SH-SY5Y (cell line): ENCODE measurements around the gene MTA1.

ENCODE experiments used
- GATA2 ChIP-seq: IDR thresholded peaks from 2 replicates; pipeline ENCODE4 v1.6.1; 2011; ENCODE audit warnings: mild to moderate bottlenecking, low read depth, low read length
- GATA3 ChIP-seq: IDR thresholded peaks from 2 replicates; pipeline ENCODE4 v1.6.1; 2011; ENCODE audit warnings: low read depth, mild to moderate bottlenecking, low read length, moderate library complexity

- TF ChIP-seq GATA2 (no peak), GATA3 (no peak)
Observed at GRCh38 chr14:105460116-105460515, 40.5 kb downstream of the MTA1 start.
